Activated CD8-positive, alpha-beta T cell treated with anti-CD3 and anti-CD28 coated beads for 36 hours (primary cell): ENCODE results near the gene IL1RAPL2. TPM values are rescaled to one million over a fixed set of nuclear protein-coding genes. Genes with fewer than 3 reads are reported as not detected.
"Not testable (repeated sequence)": the region's sequence is repeated elsewhere in the genome, so short reads cannot be mapped to it uniquely, and the experiment has no call there.

Source experiments
- ATAC-seq: fragments of 200-7000 bp; cut with Tn5 transposase; one replicate; pipeline ENCODE4 v1.10.0; 2021; ENCODE audit warnings: mild to moderate bottlenecking, moderate library complexity
- CTCF ChIA-PET: fragments of 350-600 bp; sonication (Branson Sonifier 250); formaldehyde crosslinking; loops from one replicate; lab custom pipeline; 2021; ENCODE audit warnings: antibody characterized with exemption; lab: Charles Lee
- POLR2A ChIA-PET: fragments of 350-600 bp; sonication (Branson Sonifier 250); formaldehyde crosslinking; loops from one replicate; lab custom pipeline; 2021; ENCODE audit warnings: antibody characterized with exemption; lab: Charles Lee
- DNase-seq: peaks from one replicate; pipeline ENCODE4 v3.0.0-alpha.2; 2020
- H3K27ac Mint-ChIP-seq: one replicate; pipeline ENCODE4 v1.8.0; 2021; ENCODE audit warnings: mild to moderate bottlenecking, mixed read lengths
- H3K27me3 Mint-ChIP-seq: one replicate; pipeline ENCODE4 v1.8.0; 2021; ENCODE audit warnings: mixed read lengths
- H3K36me3 Mint-ChIP-seq: one replicate; pipeline ENCODE4 v1.8.0; 2021; ENCODE audit warnings: low read depth, mixed read lengths
- H3K4me1 Mint-ChIP-seq: one replicate; pipeline ENCODE4 v1.8.0; 2021; ENCODE audit warnings: low read depth, mixed read lengths
- H3K4me3 Mint-ChIP-seq: one replicate; pipeline ENCODE4 v1.8.0; 2021; ENCODE audit warnings: mild to moderate bottlenecking, moderate library complexity, mixed read lengths
- H3K9me3 Mint-ChIP-seq: one replicate; pipeline ENCODE4 v1.8.0; 2021; ENCODE audit warnings: mixed read lengths
- CTCF ChIP-seq: fragments of 200-600 bp; IDR thresholded peaks from one replicate; pipeline ENCODE4 v1.8.0; 2022; ENCODE audit warnings: antibody characterized with exemption, mild to moderate bottlenecking
- intact Hi-C: fragments of 100-400 bp; cut with micrococcal nuclease; formaldehyde crosslinking; loops from one replicate; pipeline ENCODE4 v1.10.0; 2022
- total RNA-seq, 2 experiments: library from RNA; stranded (reverse); gene quantifications; one replicate each; pipeline ENCODE4 v1.2.3, GENCODE V29; 2021

Gene IL1RAPL2
- total RNA-seq, 2 experiments from 2014 or later = not detected

GRCh38 chrX:105006996-105007395 lies 441.0 kb downstream of the IL1RAPL2 start:
- Mint-ChIP-seq H3K27ac (no peak overlapping the region), H3K36me3 (no peaks in the 10 kb centered on the region), H3K4me1 (no peaks in the 10 kb centered on the region), H3K9me3 (no peaks in the 10 kb centered on the region), H3K27me3 (no peaks in the 10 kb centered on the region), H3K4me3 (no peak overlapping the region)
- DNase-seq = no peak
- intact Hi-C loops = no loop called here
- ChIA-PET CTCF (no interaction called here), POLR2A (no interaction called here)
- TF ChIP-seq CTCF = no peak
- ATAC-seq = no peak

- DNase-seq (no peak), ATAC-seq (no peak)
- Mint-ChIP-seq H3K27me3 (no peaks in the 10 kb centered on the region), H3K4me1 (no peaks in the 10 kb centered on the region), H3K27ac (no peak overlapping the region), H3K9me3 (no peaks in the 10 kb centered on the region), H3K36me3 (no peaks in the 10 kb centered on the region), H3K4me3 (no peak overlapping the region)
- intact Hi-C loops = no loop called here
- ChIA-PET POLR2A (no interaction called here), CTCF (no interaction called here)
- no peak for TF ChIP-seq CTCF
Observed at GRCh38 chrX:105013719-105014118, 447.7 kb downstream of the IL1RAPL2 start.

GRCh38 chrX:105017641-105018040 lies 451.6 kb downstream of the IL1RAPL2 start:
- ChIA-PET POLR2A (no interaction called here), CTCF (no interaction called here)
- no peaks in the 10 kb centered on the region for H3K4me1 Mint-ChIP-seq
- TF ChIP-seq CTCF = no peak
- H3K27me3 Mint-ChIP-seq = no peaks in the 10 kb centered on the region
- no peak overlapping the region for H3K4me3 Mint-ChIP-seq
- no peak for ATAC-seq
- DNase-seq = no peak
- H3K9me3 Mint-ChIP-seq = no peaks in the 10 kb centered on the region
- intact Hi-C loops = no loop called here
- no peaks in the 10 kb centered on the region for H3K36me3 Mint-ChIP-seq
- H3K27ac Mint-ChIP-seq = no peak overlapping the region

GRCh38 chrX:105018865-105019264 lies 452.9 kb downstream of the IL1RAPL2 start:
- Mint-ChIP-seq H3K27me3 (no peaks in the 10 kb centered on the region), H3K36me3 (no peaks in the 10 kb centered on the region), H3K4me3 (no peak overlapping the region), H3K9me3 (no peaks in the 10 kb centered on the region), H3K27ac (no peak overlapping the region), H3K4me1 (no peaks in the 10 kb centered on the region)
- CTCF ChIA-PET = no interaction called here
- ATAC-seq (no peak), DNase-seq (no peak)
- no peak for TF ChIP-seq CTCF
- intact Hi-C loops = no loop called here
- POLR2A ChIA-PET = no interaction called here

- H3K4me3 Mint-ChIP-seq, H3K9me3 Mint-ChIP-seq, POLR2A ChIA-PET, DNase-seq, H3K4me1 Mint-ChIP-seq, H3K27me3 Mint-ChIP-seq, CTCF ChIA-PET, intact Hi-C loops, H3K36me3 Mint-ChIP-seq, H3K27ac Mint-ChIP-seq, ATAC-seq: not testable (repeated sequence)
Observed at GRCh38 chrX:105028962-105029361, 463.0 kb downstream of the IL1RAPL2 start.
